A673 (cell line): ENCODE measurements around the gene CTSW.

ENCODE experiments used
- EZH2 ChIP-seq: fragments of 200-600 bp; sonication (generic); IDR thresholded peaks from 2 replicates; pipeline ENCODE4 v1.6.1; 2017; ENCODE audit warnings: borderline replicate concordance, low read depth, mild to moderate bottlenecking, mixed read lengths, antibody characterized with exemption, low read length; ENCODE audit not compliant: poor library complexity, severe bottlenecking
- TF ChIP-seq, protein P1 (sequence below): fragments of 300-800, 200-600 bp; sonication (generic); conservative IDR thresholded peaks from 2 replicates; pipeline ENCODE4 v1.5.1; 2017; ENCODE audit warnings: low read depth, mild to moderate bottlenecking, antibody characterized with exemption, low read length, moderate library complexity, mixed read lengths

DNA sequence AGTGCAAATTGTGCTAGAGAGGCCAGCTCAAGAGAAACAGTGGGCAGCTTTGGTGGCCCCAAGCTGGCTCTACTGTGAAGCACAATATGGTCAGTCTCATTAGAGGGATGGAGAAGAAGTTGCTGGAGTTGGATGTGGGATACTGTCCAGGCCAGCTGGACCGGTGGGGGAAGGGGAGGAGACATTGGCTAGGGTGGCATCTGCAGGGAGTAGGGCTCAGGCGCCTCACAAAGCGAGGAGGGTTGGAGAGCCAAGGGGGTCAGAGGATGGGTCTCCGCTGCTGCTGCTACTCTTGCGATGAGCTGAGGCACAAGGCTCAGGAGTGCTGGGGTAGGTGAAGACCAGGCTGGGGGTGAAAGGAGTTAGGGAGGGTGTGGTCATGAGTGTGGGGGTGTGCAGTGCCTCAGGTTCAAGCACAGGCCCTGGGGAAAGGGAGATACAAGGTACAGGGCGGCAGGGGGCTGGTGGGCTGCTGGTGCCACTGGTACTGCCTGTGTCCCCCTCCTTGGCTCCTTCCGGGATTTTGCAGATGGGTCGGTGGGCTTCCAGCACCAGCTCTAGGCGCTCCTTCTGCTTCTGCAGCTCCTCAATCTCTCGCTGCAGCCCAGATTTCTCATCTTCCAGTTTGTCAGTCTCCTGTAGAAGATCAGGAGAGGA, 13.2 kb downstream of the CTSW start:
- TF ChIP-seq, protein P1, sequence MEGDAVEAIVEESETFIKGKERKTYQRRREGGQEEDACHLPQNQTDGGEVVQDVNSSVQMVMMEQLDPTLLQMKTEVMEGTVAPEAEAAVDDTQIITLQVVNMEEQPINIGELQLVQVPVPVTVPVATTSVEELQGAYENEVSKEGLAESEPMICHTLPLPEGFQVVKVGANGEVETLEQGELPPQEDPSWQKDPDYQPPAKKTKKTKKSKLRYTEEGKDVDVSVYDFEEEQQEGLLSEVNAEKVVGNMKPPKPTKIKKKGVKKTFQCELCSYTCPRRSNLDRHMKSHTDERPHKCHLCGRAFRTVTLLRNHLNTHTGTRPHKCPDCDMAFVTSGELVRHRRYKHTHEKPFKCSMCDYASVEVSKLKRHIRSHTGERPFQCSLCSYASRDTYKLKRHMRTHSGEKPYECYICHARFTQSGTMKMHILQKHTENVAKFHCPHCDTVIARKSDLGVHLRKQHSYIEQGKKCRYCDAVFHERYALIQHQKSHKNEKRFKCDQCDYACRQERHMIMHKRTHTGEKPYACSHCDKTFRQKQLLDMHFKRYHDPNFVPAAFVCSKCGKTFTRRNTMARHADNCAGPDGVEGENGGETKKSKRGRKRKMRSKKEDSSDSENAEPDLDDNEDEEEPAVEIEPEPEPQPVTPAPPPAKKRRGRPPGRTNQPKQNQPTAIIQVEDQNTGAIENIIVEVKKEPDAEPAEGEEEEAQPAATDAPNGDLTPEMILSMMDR, result no peak
- TF ChIP-seq EZH2, result no peak
